VCaP (cell line): Measurements from ENCODE around the gene SGSH.

Experiments used
- H3K27ac ChIP-seq: fragments of 450-650 bp; 2 replicates; pipeline ENCODE4 v1.5.1; 2017
- TF ChIP-seq, protein P1 (sequence below): fragments of 450-650 bp; conservative IDR thresholded peaks from 2 replicates; pipeline ENCODE4 v1.5.1; 2017; ENCODE audit warnings: mild to moderate bottlenecking, moderate library complexity

The SGSH gene

DNA sequence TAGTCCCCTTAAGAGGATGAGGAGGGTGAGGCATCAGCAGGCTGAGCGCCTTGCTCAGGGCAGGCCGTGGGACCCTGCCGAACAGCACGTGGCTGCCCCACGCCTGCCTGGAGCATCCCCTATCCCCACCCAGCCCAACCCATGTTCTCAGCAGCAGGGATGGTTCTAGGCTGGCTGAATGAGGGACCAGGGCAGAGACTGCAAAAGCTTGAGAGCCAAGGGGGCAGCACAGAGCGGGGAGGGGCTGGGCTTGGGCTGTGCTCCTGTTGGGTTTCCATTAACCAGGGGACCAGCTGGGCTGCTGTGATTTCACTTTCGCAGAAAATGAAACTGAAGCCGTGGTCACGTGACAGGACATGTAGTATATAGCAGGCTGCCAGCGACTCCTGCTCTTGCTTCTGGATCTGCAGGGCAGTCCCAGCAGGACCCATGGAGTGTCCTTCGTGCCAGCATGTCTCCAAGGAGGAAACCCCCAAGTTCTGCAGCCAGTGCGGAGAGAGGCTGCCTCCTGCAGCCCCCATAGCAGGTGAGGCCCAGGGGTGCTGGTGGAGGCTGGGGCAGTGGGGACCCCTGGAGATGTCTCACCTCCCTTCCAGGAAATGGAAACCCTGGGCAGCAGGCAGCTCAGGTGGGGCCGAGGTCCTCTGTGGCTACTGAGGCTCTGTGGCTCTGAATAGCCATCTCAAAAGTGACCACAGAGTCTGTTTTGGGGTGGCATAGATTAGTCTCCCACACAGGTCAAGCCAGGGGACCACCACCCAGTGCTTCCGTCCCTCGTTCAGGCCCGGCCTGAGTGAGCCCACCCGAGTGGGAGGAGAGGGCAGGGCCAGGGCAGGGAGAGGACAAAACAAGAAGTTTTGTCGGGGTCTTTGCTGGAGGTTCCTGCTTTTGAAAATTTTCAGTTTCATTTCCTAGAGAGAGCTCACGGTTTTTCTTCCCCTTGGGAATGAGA lies 43.4 kb upstream of the SGSH start:
- peak overlapping the region; percentile 98 for H3K27ac ChIP-seq
- TF ChIP-seq, protein P1, sequence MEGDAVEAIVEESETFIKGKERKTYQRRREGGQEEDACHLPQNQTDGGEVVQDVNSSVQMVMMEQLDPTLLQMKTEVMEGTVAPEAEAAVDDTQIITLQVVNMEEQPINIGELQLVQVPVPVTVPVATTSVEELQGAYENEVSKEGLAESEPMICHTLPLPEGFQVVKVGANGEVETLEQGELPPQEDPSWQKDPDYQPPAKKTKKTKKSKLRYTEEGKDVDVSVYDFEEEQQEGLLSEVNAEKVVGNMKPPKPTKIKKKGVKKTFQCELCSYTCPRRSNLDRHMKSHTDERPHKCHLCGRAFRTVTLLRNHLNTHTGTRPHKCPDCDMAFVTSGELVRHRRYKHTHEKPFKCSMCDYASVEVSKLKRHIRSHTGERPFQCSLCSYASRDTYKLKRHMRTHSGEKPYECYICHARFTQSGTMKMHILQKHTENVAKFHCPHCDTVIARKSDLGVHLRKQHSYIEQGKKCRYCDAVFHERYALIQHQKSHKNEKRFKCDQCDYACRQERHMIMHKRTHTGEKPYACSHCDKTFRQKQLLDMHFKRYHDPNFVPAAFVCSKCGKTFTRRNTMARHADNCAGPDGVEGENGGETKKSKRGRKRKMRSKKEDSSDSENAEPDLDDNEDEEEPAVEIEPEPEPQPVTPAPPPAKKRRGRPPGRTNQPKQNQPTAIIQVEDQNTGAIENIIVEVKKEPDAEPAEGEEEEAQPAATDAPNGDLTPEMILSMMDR: no peak

DNA sequence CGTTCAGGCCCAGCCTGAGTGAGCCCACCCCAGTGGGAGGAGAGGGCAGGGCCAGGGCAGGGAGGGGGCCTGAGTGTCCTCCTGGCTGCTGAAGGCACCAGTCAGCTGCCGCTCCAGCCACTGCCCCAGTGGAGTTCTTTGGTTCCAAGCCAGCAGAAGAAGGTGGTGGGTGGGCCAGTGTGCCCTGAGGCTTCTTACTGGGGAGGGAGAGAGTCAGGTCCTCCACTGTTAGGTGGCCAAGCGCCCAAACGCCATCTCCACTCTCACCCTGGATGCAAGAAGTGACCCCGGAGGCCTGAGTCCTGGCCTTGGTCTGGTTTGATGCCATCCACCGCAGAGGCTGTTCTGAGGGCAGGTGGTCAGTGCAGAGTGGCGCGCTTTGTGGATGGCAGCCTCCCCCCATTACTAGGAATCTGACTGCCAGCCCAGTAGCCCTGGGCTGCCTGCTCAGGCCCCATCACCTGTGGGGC lies 42.7 kb upstream of the SGSH start:
- peak overlapping the region; percentile 98 for H3K27ac ChIP-seq
- TF ChIP-seq, protein P1: no peak

DNA sequence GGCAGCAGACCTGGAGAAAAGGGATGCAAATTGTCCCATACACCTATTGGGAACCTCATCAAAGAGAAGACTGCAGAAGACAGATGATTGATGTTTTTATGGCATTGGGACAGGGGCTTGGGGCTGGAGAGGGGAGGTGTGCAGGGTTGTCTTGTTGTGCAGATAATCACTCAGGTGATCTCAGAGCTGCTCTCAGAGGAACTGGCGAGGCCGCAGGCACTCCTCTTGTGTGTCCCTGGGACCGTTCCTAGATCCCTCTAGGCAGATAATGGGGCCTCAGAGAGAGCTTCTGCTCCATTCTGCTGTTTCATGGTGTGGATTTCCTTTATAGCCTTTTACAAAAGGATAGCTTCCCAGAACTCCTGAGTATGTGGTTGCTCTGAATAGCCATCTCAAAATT lies 42.2 kb upstream of the SGSH start:
- TF ChIP-seq, protein P1: no peak
- peak overlapping the region; percentile 98 for H3K27ac ChIP-seq

DNA sequence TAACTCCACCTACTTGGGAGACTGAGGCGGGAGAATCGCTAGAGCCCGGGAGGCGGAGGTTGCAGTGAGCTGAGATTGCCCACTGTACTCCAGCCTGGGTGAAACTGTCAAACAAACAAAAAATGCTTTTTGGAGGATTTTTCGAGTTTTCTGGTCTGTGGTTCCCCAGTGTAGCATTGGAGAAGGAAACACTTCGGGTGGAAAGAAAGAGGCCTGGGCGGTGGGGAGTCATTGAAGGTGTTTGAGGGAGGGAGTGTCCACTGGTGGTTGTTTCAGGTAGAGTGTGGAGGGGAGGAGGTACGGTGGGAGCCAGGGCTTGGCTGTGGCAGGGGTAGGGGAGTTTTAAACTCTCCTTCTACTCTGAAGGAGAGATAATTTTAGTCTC lies 41.8 kb upstream of the SGSH start:
- TF ChIP-seq, protein P1: no peak
- H3K27ac ChIP-seq: peak overlapping the region; percentile 98

DNA sequence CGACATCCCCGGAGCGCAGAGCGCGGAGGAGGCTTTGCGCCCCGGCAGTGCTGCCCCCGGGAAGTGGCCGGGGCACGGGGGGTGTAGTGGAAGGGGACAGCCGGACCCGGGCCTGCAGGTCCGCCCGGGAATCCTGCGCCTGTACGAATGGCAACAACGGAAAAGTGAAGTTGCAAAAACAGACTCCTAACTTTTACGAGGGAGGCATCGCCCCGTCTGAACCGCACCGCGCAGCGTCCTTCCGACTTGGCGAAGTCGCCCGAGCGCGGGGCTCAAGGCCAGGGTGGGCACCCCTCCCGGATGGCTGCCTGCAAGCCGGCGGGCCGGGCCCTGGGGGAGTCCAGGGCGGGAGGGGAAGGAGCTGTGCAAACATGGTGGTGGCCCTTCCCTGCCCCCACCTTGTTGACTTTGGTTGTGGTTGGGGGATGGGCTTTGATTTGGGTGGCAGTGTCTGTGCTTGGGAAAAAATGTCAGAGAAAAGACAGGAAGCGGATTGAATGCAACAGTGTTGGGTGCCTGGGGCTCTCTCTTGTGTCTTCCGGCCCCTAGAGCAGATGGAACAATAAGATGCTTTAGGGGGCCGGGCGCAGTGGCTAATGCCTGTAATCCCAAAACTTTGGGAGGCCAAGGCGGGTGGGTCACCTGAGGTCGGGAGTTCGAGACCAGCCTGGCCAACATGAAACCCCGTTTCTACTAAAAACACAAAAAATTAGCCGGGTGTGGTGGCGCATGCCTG lies 41.2 kb upstream of the SGSH start:
- TF ChIP-seq, protein P1: no peak
- H3K27ac ChIP-seq: peak overlapping the region; percentile 98

DNA sequence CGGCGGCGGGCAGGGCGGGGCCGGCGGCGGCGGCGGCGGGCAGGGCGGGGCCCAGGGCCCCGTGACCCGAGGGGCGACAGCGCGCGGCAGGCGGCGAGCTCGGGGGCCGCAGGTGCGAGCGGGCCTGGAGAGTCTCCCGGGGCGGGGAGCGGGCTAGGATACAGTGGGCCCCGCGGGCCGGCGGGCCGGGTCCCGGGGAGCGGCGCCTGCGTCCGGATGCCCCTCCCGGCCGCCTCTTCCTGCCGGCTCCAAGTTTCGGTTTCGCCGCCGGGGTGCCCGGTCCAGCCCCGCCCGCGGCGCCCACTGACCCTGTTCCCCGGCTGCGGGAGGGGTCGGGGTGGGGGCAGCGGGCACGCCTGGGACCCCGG lies 40.6 kb upstream of the SGSH start, which contains the start of gene RNF213:
RNF213 (plus strand) TSS at position 62 of the 368 bp plus-strand sequence. CDS start 2,830 bp downstream, outside the sequence.
- H3K27ac ChIP-seq: peak within 1 kb of the TSS; percentile 98
- TF ChIP-seq, protein P1: no peak

DNA sequence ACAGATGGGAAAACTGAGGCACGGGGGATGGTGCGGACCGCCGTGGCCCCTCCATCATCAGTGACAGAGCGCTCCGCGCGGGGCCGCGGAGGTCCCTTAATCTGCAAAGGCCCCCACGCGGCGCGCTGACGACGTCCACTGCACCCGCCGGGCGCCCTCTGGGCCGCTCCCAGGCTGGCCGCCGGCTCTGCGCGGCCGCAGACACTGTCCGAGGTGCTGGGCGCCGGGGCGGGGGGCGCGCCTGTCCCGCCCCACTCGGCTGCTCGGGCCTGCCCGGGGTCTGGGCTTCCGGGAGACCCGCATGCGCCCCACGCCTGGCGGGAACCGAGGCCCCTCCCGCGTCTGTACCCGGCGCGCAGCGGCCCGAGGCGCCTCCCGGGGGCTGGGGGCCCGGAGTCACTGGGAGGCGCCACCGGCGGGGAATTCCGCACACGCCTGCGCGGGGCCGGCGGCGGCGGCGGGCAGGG lies 40.0 kb upstream of the SGSH start:
- peak overlapping the region; percentile 98 for H3K27ac ChIP-seq

More for the DNA sequence above, 40.0 kb upstream of the SGSH start:
- TF ChIP-seq, protein P1: peak; percentile 10; the same call in 1 of the 2 replicates
